ENCODE measurements around the gene ZCCHC4. TPM values are rescaled to one million over a fixed set of nuclear protein-coding genes. Genes with fewer than 3 reads are reported as not detected.

Gene ZCCHC4
- total and polyA plus RNA-seq, 2 of the 4 experiments (the other 2 are of a cell fraction) = 7.9 to 8.1 TPM

DNA sequence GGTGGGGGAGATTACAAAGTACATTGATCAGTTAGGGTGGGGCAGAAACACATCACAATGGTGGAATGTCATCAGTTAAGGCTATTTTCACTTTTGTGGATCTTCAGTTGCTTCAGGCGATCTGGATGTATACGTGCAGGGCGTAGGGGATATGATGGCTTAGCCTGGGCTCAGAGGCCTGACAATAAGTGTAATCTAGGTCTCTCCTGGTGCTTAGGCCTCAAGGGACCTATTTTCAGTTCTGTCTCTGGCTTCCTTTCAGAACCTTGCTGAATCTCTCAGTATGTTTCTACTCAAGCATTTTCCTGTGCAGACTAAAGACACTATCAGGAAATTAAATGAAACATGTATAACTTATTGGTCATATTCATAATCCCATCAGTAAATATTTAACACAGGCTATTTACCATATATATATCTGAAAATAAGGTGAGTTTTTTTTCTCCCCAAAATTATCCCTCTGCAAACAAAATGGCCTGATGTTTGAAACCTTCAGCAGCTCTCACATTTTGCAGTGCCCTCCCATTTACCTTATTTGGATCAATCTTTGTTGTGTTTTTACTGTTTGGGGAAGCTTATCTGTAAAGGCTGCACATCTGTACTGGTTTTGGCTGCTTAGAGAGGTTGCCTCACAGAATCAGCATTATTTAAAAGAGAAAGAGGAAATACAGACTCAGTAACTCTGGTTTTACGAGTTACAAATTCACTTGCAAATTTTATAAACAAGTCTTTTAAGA lies 2.3 kb upstream of the ZCCHC4 start:
- TF ChIP-seq, protein P1, sequence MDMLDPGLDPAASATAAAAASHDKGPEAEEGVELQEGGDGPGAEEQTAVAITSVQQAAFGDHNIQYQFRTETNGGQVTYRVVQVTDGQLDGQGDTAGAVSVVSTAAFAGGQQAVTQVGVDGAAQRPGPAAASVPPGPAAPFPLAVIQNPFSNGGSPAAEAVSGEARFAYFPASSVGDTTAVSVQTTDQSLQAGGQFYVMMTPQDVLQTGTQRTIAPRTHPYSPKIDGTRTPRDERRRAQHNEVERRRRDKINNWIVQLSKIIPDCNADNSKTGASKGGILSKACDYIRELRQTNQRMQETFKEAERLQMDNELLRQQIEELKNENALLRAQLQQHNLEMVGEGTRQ (IDR thresholded peaks at IDR 0.05; ENCODE audit: low read depth, low read length) = no peak
- TF ChIP-seq CEBPB (IDR thresholded peaks at IDR 0.05; ENCODE audit: low read depth, low read length) = no peak
- TF ChIP-seq CHD1 (IDR thresholded peaks at IDR 0.05; ENCODE audit: low read depth, low read length) = no peak

More for the DNA sequence above, 2.3 kb upstream of the ZCCHC4 start:
- Histone ChIP-seq H3K14ac (replicated peaks; ENCODE audit: low read depth, low read length) (no peak overlapping the region), H3K27me3 (ENCODE audit: control insufficient read depth, insufficient read depth, low read length) (no peaks in the 10 kb centered on the region), H4K8ac (ENCODE audit: low read depth in 2 of 2, low read length in 2 of 2) (peak overlapping the region in 1 of 2 experiments; percentile 10; a peak in 1 of 4 replicates), H2BK5ac (ENCODE audit: low read depth, low read length, poor library complexity, severe bottlenecking) (no peak overlapping the region), H3K18ac (ENCODE audit: low read depth, low read length) (no peak overlapping the region), H3K23ac (ENCODE audit: low read depth, low read length) (no peak overlapping the region), H3K79me1 (ENCODE audit: low read depth in 1 of 2, low read length in 2 of 2) (peaks cover 3 to 17% of the 10 kb centered on the region in 2 experiments), H2BK20ac (ENCODE audit: low read depth, low read length) (no peak overlapping the region), H4K5ac (ENCODE audit: low read depth, low read length) (no peak overlapping the region), H3K27ac (ENCODE audit: insufficient read depth, low read length) (no peak overlapping the region), H3K56ac (ENCODE audit: extremely low read depth, insufficient read depth, low read length) (no peak overlapping the region), H4K20me1 (ENCODE audit: insufficient read depth, low read length) (no peaks in the 10 kb centered on the region), H2AFZ (replicated peaks; ENCODE audit: low read length, poor library complexity) (no peak overlapping the region), H3K9me1 (ENCODE audit: insufficient read depth, low read length) (no peaks in the 10 kb centered on the region; the same call in 1 of the 2 replicates), H3K9ac (ENCODE audit: low read depth, low read length) (no peak overlapping the region), H3K4me1 (ENCODE audit: control insufficient read depth, insufficient read depth, low read length) (peaks cover 9% of the 10 kb centered on the region), H3K9me3 (ENCODE audit: control insufficient read depth, insufficient read depth, low read length) (no peaks in the 10 kb centered on the region), H4K91ac (ENCODE audit: insufficient read depth, low read depth, low read length) (no peak overlapping the region), H3K4me2 (ENCODE audit: low read depth, low read length) (no peak overlapping the region), H2AK9ac (replicated peaks; ENCODE audit: low read depth, low read length, poor library complexity) (no peak overlapping the region), H2BK15ac (ENCODE audit: low read depth, low read length) (no peak overlapping the region), H3K4ac (ENCODE audit: low read depth, low read length) (no peak overlapping the region), H2AK5ac (ENCODE audit: low read depth, low read length) (no peak overlapping the region), H2BK120ac (ENCODE audit: low read depth, low read length) (no peak overlapping the region), H3K36me3 (ENCODE audit: control insufficient read depth, insufficient read depth, low read length) (no peaks in the 10 kb centered on the region), H3K4me3 (ENCODE audit: insufficient read depth, low read depth, low read length) (no peak overlapping the region)
- DNase-seq = no peak
- in situ Hi-C loops (cut with MboI; ENCODE audit: low sequenced_read_pairs) = no loop called here
- dilution Hi-C loops (cut with HindIII; ENCODE audit: low sequenced_read_pairs, unreplicated experiment) = no loop called here
- no peak for ATAC-seq (ENCODE audit: low read depth)
- ChIA-PET CTCF (interaction anchor here (0.6 to 0.8 kb wide), 2 partner anchors 23 to 57 kb away, joined by 3 to 4 read pairs; no protein-coding TSS in a partner anchor), POLR2A (ENCODE audit: unreplicated experiment) (no interaction called here)
- intact Hi-C loops (cut with micrococcal nuclease) = no loop called here
- WGBS, 2 experiments (ENCODE audit: extremely low coverage in 2 of 2, insufficient read length in 1 of 2) = no CpG with 5 or more reads among the region's 4 CpGs
- BruUV-seq (replicated peaks) = no TSS peak

Data from IMR-90 (cell line).